Glomerular endothelial cell (primary cell): ENCODE measurements around the gene BSDC1. TPM values are rescaled to one million over a fixed set of nuclear protein-coding genes. Genes with fewer than 3 reads are reported as not detected.

Source experiments
- total RNA-seq: library from RNA; depleted of rRNA; stranded (reverse); fragments of >200 nt; gene quantifications from 2 replicates; pipeline ENCODE4 v1.2.3, GENCODE V29; 2015

The BSDC1 gene
- total RNA-seq, 1 donor from 2014 or later, result 117 TPM

Other genes with a start within 250 kb of the BSDC1 start
- gene TXLNA, start 214.8 kb downstream of the BSDC1 start, total RNA-seq, result 72.3 and 74.8 TPM in 2 replicates
- gene CCDC28B, start 193.8 kb downstream of the BSDC1 start, total RNA-seq, result 17.5 and 21.4 TPM in 2 replicates
- 0.97 and 3.4 TPM in 2 replicates for gene IQCC, start 188.8 kb downstream of the BSDC1 start, total RNA-seq
- not detected in 2 replicates for gene DCDC2B, start 185.4 kb downstream of the BSDC1 start, total RNA-seq
- gene TMEM234, start 172.1 kb downstream of the BSDC1 start, total RNA-seq, result 15.9 and 16.6 TPM in 2 replicates
- gene EIF3I, start 172.0 kb downstream of the BSDC1 start, total RNA-seq, result 234 and 362 TPM in 2 replicates
- gene FAM167B, start 147.2 kb downstream of the BSDC1 start, total RNA-seq, result 101 and 121 TPM in 2 replicates
- gene LCK, start 143.2 kb downstream of the BSDC1 start, total RNA-seq, result 0.35 and 1.1 TPM in 2 replicates
- 150 and 166 TPM in 2 replicates for gene HDAC1, start 102.4 kb downstream of the BSDC1 start, total RNA-seq
- gene MARCKSL1, start 58.2 kb downstream of the BSDC1 start, total RNA-seq, result 355 and 455 TPM in 2 replicates
- 3.5 and 5.5 TPM in 2 replicates for gene FAM229A, start 32.0 kb downstream of the BSDC1 start, total RNA-seq
- 0.47 TPM in 1 of 2 replicates, not detected in the other for gene TSSK3, start 31.9 kb downstream of the BSDC1 start, total RNA-seq
- not detected in 2 replicates for gene ZBTB8B, start 70.6 kb upstream of the BSDC1 start, total RNA-seq
- 8.4 and 10.4 TPM in 2 replicates for gene ZBTB8A, start 145.0 kb upstream of the BSDC1 start, total RNA-seq